Esophagus muscularis mucosa (tissue), 4 donors: ENCODE data around the gene PLEK. TPM values are rescaled to one million over a fixed set of nuclear protein-coding genes. Genes with fewer than 3 reads are reported as not detected.

Experiments used
- DNase-seq: peaks from one replicate; pipeline ENCODE4 v3.0.0-alpha.2; 2017; ENCODE audit errors: extremely low spot score
- H3K27ac ChIP-seq, 4 donors: fragments of 200-600 bp; sonication (generic); replicated peaks in 1 of 4; 1 replicate in 3 of 4; 2 replicates in 1 of 4; pipeline ENCODE4 v1.5.1; 2016 to 2019; ENCODE audit warnings: mild to moderate bottlenecking in 1 of 4
- H3K27me3 ChIP-seq, 4 donors: fragments of 200-600 bp; sonication (generic); one replicate each; pipeline versions ENCODE4 v1.5.1 to v1.6.0; 2016 to 2019
- H3K36me3 ChIP-seq, 4 donors: fragments of 200-600 bp; sonication (generic); one replicate each; pipeline ENCODE4 v1.5.1; 2016 to 2019
- H3K4me1 ChIP-seq, 4 donors: fragments of 200-600 bp; sonication (generic); one replicate each; pipeline ENCODE4 v1.5.1; 2016 to 2019
- H3K4me3 ChIP-seq, 4 donors: fragments of 200-600 bp; sonication (generic); 1 replicate in 2 of 4; 2 replicates in 2 of 4; pipeline ENCODE4 v1.5.1; 2016 to 2019; ENCODE audit warnings: mild to moderate bottlenecking in 4 of 4, moderate library complexity in 1 of 4
- H3K9me3 ChIP-seq, 4 donors: fragments of 200-600 bp; sonication (generic); 1 replicate in 3 of 4; 2 replicates in 1 of 4; pipeline ENCODE4 v1.5.1; 2016 to 2019
- EP300 ChIP-seq: sonication (generic); formaldehyde crosslinking; IDR thresholded peaks from one replicate; pipeline ENCODE4 v1.6.1; 2017; ENCODE audit warnings: antibody characterized with exemption
- POLR2A ChIP-seq: fragments of 450-650 bp; IDR thresholded peaks from one replicate; pipeline ENCODE4 v1.6.1; 2017; ENCODE audit warnings: antibody characterized with exemption, moderate library complexity, mild to moderate bottlenecking, low read depth
- POLR2AphosphoS5 ChIP-seq, 2 donors: sonication (generic); formaldehyde crosslinking; IDR thresholded peaks; one replicate each; pipeline ENCODE4 v1.6.1; 2017; ENCODE audit warnings: antibody characterized with exemption in 2 of 2
- WGBS: methylation state at CpG from one replicate; pipeline ENCODE4 v1.1.5; 2018; 5-methylcytosine and 5-hydroxymethylcytosine counted together
- intact Hi-C: fragments of 100-400 bp; cut with DNase I; formaldehyde crosslinking; loops from one replicate; pipeline ENCODE4 v1.15.1; 2023
- total RNA-seq, 4 donors: library from RNA; depleted of rRNA; stranded (reverse); fragments of >200 nt; gene quantifications; one replicate each; pipeline versions ENCODE4 v1.1.0 to v1.2.1, GENCODE V29; 2016
- TF ChIP-seq, protein P1 (sequence below), 3 experiments: fragments of 200-600 bp in 2 of 3; fragments of 450-650 bp in 1 of 3; sonication (generic) in 2 of 3; IDR thresholded peaks; one replicate each; pipeline ENCODE4 v1.5.1; 2017 to 2019; ENCODE audit warnings: antibody characterized with exemption in 3 of 3, mild to moderate bottlenecking in 2 of 3, moderate library complexity in 1 of 3

Gene PLEK
- total RNA-seq, 4 donors from 2014 or later, result 3.1 to 23.4 (median 6.0) TPM

DNA sequence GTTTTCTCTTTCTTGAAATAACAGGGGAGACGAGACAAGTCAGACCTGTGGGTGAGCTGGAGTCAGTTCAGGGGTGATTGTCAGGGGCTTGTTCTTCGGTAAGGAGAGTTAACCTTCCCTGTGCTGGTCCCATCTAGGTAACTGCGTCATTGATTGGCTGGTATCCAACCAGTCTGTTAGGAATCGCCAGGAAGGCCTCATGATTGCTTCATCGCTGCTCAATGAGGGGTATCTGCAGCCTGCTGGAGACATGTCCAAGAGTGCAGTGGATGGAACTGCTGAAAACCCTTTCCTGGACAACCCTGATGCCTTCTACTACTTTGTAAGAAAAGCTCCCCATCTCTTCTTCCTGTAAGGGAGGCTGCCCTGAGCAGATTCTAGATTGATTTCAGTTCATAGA is 21.3 kb downstream of the PLEK start:
- TF ChIP-seq, protein P1, sequence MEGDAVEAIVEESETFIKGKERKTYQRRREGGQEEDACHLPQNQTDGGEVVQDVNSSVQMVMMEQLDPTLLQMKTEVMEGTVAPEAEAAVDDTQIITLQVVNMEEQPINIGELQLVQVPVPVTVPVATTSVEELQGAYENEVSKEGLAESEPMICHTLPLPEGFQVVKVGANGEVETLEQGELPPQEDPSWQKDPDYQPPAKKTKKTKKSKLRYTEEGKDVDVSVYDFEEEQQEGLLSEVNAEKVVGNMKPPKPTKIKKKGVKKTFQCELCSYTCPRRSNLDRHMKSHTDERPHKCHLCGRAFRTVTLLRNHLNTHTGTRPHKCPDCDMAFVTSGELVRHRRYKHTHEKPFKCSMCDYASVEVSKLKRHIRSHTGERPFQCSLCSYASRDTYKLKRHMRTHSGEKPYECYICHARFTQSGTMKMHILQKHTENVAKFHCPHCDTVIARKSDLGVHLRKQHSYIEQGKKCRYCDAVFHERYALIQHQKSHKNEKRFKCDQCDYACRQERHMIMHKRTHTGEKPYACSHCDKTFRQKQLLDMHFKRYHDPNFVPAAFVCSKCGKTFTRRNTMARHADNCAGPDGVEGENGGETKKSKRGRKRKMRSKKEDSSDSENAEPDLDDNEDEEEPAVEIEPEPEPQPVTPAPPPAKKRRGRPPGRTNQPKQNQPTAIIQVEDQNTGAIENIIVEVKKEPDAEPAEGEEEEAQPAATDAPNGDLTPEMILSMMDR (IDR thresholded peaks at IDR 0.05), result no peak
- TF ChIP-seq POLR2A (no peak), POLR2AphosphoS5 (IDR thresholded peaks at IDR 0.05) (no peak), EP300 (no peak)
- Histone ChIP-seq H3K4me1 (peaks cover 0 to 13% (median 10%) of the 10 kb centered on the region in 4 donors), H3K9me3 (no peaks in the 10 kb centered on the region), H3K4me3 (no peak overlapping the region), H3K27ac (no peak overlapping the region), H3K36me3 (no peaks in the 10 kb centered on the region), H3K27me3 (no peaks in the 10 kb centered on the region)
- WGBS, result 90% methylated on average over 5 of the region's 5 CpGs
- no peak for DNase-seq
- intact Hi-C loops, result no loop called here

DNA sequence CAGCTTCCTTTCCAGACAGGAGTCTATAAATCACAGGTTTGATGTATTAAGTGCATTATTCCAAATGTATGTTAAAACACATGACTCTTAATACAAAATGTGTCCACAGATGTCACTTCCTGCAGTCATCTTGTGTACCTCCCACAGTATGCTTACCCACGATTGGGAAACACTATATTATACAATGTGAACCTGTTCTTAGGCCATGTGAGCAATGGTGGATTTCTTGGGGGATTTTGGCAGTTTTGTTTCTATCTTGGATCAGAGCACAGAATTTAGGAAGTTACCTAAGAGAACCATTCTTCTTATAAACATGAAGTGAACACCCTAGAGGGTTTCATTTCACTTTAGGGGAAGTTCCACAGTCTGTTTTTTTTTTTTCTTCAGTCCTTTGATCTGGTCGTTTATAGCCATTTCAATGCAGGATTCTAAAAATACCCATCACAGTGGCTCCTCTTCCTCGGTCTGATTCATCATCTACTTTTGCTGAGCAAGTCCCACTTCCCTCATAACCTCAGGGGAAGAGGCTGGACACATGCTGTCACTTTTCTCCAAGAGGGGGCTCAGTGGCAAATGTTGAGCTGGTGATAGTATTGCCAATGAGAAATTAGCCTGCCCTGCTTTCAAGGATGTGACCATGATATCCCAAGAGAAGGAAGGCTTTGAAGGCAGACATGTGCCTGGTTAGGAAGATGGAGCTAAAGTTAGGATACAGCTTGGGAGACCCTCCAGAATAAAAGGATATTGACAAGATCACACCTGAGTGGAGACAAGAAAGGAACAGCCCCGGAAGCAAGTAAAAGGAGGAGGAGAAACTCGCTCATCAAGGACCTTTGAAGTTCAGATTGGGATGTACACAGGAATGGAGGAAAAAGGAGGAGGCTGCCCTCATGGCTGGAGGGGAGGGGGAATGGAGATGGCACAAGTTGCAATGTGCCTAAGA is 22.6 kb downstream of the PLEK start:
- DNase-seq, result no peak
- 53% methylated on average over 5 of the region's 5 CpGs for WGBS
- H3K9me3 ChIP-seq, result no peaks in the 10 kb centered on the region
- H3K36me3 ChIP-seq, result no peaks in the 10 kb centered on the region
- no peaks in the 10 kb centered on the region for H3K27me3 ChIP-seq
- no peak overlapping the region for H3K4me3 ChIP-seq
- H3K4me1 ChIP-seq, result peaks cover 3 to 15% (median 10%) of the 10 kb centered on the region in 4 donors
- no peak overlapping the region for H3K27ac ChIP-seq
- intact Hi-C loops, result no loop called here
- no peak for TF ChIP-seq POLR2AphosphoS5 (IDR thresholded peaks at IDR 0.05)
- TF ChIP-seq POLR2A, result no peak
- TF ChIP-seq, protein P1 (IDR thresholded peaks at IDR 0.05), result no peak
- TF ChIP-seq EP300, result no peak

GRCh38 chr2:68388358-68388757 is 23.3 kb downstream of the PLEK start:
- peaks cover 3 to 15% (median 10%) of the 10 kb centered on the region in 4 donors for H3K4me1 ChIP-seq
- H3K27me3 ChIP-seq, result no peaks in the 10 kb centered on the region
- H3K36me3 ChIP-seq, result no peaks in the 10 kb centered on the region
- no peak overlapping the region for H3K27ac ChIP-seq
- H3K4me3 ChIP-seq, result no peak overlapping the region
- no peak for TF ChIP-seq EP300
- TF ChIP-seq, protein P1 (IDR thresholded peaks at IDR 0.05), result no peak
- TF ChIP-seq POLR2AphosphoS5 (IDR thresholded peaks at IDR 0.05), result no peak
- TF ChIP-seq POLR2A, result no peak
- intact Hi-C loops, result no loop called here
- H3K9me3 ChIP-seq, result no peaks in the 10 kb centered on the region
- no peak for DNase-seq

DNA sequence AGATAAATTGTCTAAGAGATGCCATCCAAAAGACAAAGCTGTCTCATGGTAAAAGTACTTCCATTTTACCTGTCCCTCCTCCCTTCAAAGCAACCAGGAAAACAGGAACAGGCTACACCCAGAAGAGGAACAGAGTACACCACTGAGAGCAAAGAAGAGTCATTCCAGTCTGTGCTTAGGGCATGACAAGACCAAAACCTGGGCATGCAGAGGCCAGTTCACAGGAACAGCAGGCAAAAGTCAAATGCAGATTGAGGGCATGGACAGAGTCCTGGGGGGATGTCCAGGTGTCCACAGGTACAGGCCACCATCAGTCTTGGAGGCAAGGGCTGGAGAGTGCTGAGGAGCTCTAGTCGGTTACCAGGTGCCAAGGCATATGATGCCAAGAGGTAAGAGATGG is 23.7 kb downstream of the PLEK start:
- intact Hi-C loops, result no loop called here
- DNase-seq, result no peak
- Histone ChIP-seq H3K9me3 (no peaks in the 10 kb centered on the region), H3K27me3 (no peaks in the 10 kb centered on the region), H3K36me3 (no peaks in the 10 kb centered on the region), H3K4me1 (peaks cover 3 to 15% (median 10%) of the 10 kb centered on the region in 4 donors), H3K27ac (no peak overlapping the region), H3K4me3 (no peak overlapping the region)
- 100% methylated on average over 1 of the region's 1 CpG for WGBS
- TF ChIP-seq EP300 (no peak), POLR2AphosphoS5 (IDR thresholded peaks at IDR 0.05) (no peak), POLR2A (no peak)
- TF ChIP-seq, protein P1 (IDR thresholded peaks at IDR 0.05), result no peak
